Measurements from ENCODE around the gene PITPNM3. TPM values are rescaled to one million over a fixed set of nuclear protein-coding genes. Genes with fewer than 3 reads are reported as not detected.
A peak's percentile ranks its signal among the peaks of the same experiment; 100 is the strongest.
"Not testable (repeated sequence)": the region's sequence is repeated elsewhere in the genome, so short reads cannot be mapped to it uniquely, and the experiment has no call there.

PITPNM3 gene
- total RNA-seq, 1 donor, result 1.8 TPM

DNA sequence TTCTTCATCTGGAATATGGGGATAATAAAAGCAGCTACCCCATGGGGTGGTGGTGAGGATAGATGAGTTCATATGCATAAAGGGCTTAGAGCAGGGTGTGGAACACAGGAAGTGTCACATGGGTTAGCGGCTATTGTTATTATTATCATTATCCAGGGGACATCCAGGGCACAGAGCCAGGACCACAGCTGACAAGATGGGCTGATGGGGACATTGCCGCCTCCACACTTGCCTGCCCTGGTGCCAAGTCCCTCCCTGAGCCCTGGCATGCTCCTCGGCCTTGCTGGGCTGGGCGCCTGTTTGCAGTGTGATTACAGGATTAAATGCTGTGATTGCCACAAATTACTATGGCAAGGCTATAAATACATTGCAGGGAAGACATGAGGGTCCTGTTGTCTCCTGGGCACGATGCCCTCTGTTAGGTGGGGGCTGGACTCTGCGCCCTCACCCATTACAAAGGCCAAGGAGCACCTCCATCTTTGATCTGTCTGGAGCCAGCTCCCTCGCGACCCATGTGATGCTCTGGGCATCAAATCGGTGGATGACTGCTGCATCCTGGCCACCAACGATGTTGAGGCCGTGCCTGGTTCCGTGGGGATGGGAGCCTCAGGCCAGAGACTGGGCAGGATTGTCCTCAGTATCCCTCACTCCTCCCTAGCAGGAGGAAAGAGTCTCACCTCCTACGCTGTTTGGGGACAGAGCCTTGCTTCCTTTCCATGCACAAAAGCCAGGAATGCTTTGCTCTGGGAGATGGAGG lies 68.9 kb downstream of the PITPNM3 start:
- Histone ChIP-seq H3K9me3 (ENCODE audit: low read depth, low read length) (no peaks in the 10 kb centered on the region), H3K4me2 (ENCODE audit: insufficient read depth, low read length) (peak overlapping the region; percentile 7), H3K4me1 (ENCODE audit: insufficient read depth, low read length) (peaks cover 11% of the 10 kb centered on the region), H3K36me3 (ENCODE audit: insufficient read depth, low read length) (no peaks in the 10 kb centered on the region), H2AFZ (ENCODE audit: low read length) (peak overlapping the region; percentile 60), H3K27me3 (ENCODE audit: insufficient read depth, low read length) (no peaks in the 10 kb centered on the region), H3K4me3 (ENCODE audit: insufficient read depth, low read length) (no peak overlapping the region), H3K79me2 (ENCODE audit: insufficient read depth, low read length) (no peaks in the 10 kb centered on the region), H4K20me1 (ENCODE audit: insufficient read depth, low read length) (no peaks in the 10 kb centered on the region), H3K27ac (ENCODE audit: low read depth, low read length) (no peak overlapping the region)
- TF ChIP-seq, protein P1, sequence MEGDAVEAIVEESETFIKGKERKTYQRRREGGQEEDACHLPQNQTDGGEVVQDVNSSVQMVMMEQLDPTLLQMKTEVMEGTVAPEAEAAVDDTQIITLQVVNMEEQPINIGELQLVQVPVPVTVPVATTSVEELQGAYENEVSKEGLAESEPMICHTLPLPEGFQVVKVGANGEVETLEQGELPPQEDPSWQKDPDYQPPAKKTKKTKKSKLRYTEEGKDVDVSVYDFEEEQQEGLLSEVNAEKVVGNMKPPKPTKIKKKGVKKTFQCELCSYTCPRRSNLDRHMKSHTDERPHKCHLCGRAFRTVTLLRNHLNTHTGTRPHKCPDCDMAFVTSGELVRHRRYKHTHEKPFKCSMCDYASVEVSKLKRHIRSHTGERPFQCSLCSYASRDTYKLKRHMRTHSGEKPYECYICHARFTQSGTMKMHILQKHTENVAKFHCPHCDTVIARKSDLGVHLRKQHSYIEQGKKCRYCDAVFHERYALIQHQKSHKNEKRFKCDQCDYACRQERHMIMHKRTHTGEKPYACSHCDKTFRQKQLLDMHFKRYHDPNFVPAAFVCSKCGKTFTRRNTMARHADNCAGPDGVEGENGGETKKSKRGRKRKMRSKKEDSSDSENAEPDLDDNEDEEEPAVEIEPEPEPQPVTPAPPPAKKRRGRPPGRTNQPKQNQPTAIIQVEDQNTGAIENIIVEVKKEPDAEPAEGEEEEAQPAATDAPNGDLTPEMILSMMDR (IDR thresholded peaks at IDR 0.05; ENCODE audit: extremely low read depth, low read depth, low read length), result no peak
- no peak for DNase-seq (ENCODE audit: insufficient read length, low spot score, missing footprints)

DNA sequence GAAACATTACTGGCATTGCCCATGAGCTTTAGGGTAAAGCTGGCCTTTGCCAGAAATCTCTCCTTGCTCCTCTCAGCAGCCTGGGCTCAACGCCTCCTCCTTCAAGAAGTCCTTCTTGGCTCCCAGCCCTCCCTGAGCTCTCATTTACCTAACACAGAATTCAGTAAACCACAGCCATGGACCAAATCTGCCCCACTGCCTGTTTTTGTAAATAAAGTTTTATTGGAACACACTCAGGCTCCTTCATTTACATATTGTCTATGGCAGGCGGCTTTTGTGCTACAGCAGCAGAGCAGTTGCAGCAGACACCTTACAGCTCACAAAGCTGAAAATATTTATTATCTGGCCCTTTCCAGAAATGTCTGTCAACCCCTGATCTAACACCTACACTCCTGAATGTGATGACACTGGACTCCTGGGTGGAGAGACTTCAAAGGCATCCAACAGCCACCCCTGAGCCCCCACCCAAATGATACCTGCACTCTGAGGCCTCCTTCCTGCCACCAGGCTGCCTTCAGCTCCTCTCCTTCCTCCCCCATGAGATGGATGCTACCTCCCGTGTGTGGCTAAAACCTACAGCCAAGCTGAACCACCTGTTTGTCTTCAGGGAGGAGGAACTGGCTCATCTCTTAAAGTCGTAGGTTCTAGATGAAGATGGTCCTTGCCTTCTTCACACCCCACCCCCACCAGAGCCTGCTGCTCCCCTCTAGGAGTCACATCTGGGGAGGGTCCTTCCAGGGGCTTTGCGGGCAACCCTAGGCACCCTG lies 70.5 kb downstream of the PITPNM3 start:
- no peak for DNase-seq (ENCODE audit: insufficient read length, low spot score, missing footprints)
- Histone ChIP-seq H2AFZ (ENCODE audit: low read length) (no peak overlapping the region), H3K9me3 (ENCODE audit: low read depth, low read length) (no peaks in the 10 kb centered on the region), H3K27ac (ENCODE audit: low read depth, low read length) (no peak overlapping the region), H3K36me3 (ENCODE audit: insufficient read depth, low read length) (no peaks in the 10 kb centered on the region), H3K79me2 (ENCODE audit: insufficient read depth, low read length) (no peaks in the 10 kb centered on the region), H3K4me3 (ENCODE audit: insufficient read depth, low read length) (no peak overlapping the region), H3K27me3 (ENCODE audit: insufficient read depth, low read length) (no peaks in the 10 kb centered on the region), H4K20me1 (ENCODE audit: insufficient read depth, low read length) (no peaks in the 10 kb centered on the region), H3K4me1 (ENCODE audit: insufficient read depth, low read length) (peaks cover 11% of the 10 kb centered on the region), H3K4me2 (ENCODE audit: insufficient read depth, low read length) (no peak overlapping the region)
- TF ChIP-seq, protein P1 (IDR thresholded peaks at IDR 0.05; ENCODE audit: extremely low read depth, low read depth, low read length), result no peak

DNA sequence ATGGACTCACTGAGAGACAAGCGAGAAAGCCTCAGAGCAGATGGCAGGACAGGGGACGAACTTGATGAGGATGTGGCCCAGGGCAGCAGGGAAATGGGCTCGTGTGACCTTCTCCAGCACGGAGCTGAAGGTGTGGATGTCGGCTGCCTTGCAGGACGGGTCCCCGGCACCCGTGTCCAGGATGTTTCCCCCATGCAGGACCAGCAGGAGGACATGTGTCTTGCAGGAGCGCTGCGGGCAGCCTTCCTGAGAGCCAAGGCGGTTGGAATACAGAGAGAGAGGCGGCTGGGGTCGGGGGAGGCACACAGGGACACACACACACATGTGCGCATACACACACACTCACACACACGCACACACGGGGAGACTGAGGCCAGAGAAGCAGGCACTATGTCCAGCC lies 72.8 kb downstream of the PITPNM3 start:
- Histone ChIP-seq H3K4me3 (ENCODE audit: insufficient read depth, low read length) (no peak overlapping the region), H3K79me2 (ENCODE audit: insufficient read depth, low read length) (no peaks in the 10 kb centered on the region), H2AFZ (ENCODE audit: low read length) (no peak overlapping the region), H3K4me1 (ENCODE audit: insufficient read depth, low read length) (peaks cover 11% of the 10 kb centered on the region), H4K20me1 (ENCODE audit: insufficient read depth, low read length) (no peaks in the 10 kb centered on the region), H3K9me3 (ENCODE audit: low read depth, low read length) (no peaks in the 10 kb centered on the region), H3K27me3 (ENCODE audit: insufficient read depth, low read length) (no peaks in the 10 kb centered on the region), H3K36me3 (ENCODE audit: insufficient read depth, low read length) (no peaks in the 10 kb centered on the region), H3K4me2 (ENCODE audit: insufficient read depth, low read length) (no peak overlapping the region), H3K27ac (ENCODE audit: low read depth, low read length) (no peak overlapping the region)
- no peak for DNase-seq (ENCODE audit: insufficient read length, low spot score, missing footprints)
- TF ChIP-seq, protein P1 (IDR thresholded peaks at IDR 0.05; ENCODE audit: extremely low read depth, low read depth, low read length), result no peak

DNA sequence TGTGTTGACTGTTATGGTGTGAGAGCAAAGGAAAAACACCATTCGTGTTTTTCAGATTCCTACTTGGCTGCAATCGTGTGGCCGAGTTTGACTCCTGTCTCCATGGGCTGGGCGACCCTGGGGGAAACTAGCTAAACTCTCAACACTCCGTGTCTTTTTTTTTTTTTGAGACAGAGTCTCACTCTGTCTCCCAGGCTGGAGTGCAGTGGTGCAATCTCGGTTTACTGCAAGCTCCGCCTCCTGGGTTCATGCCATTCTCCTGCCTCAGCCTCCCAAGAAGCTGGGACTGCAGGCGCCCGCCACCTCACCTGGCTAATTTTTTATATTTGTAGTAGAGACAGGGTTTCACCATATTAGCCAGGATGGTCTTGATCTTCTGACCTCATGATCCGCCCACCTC lies 73.6 kb downstream of the PITPNM3 start:
- H3K4me1 ChIP-seq (ENCODE audit: insufficient read depth, low read length); H2AFZ ChIP-seq (ENCODE audit: low read length); H3K27me3 ChIP-seq (ENCODE audit: insufficient read depth, low read length); DNase-seq (ENCODE audit: insufficient read length, low spot score, missing footprints); H3K4me3 ChIP-seq (ENCODE audit: insufficient read depth, low read length); H4K20me1 ChIP-seq (ENCODE audit: insufficient read depth, low read length); H3K27ac ChIP-seq (ENCODE audit: low read depth, low read length); H3K4me2 ChIP-seq (ENCODE audit: insufficient read depth, low read length); H3K79me2 ChIP-seq (ENCODE audit: insufficient read depth, low read length); H3K9me3 ChIP-seq (ENCODE audit: low read depth, low read length); H3K36me3 ChIP-seq (ENCODE audit: insufficient read depth, low read length): not testable (repeated sequence)
